ENCODE data around the gene LIG3. TPM values are rescaled to one million over a fixed set of nuclear protein-coding genes. Genes with fewer than 3 reads are reported as not detected.

Gene LIG3
- total RNA-seq, 2 experiments from 2014 or later: 54.4 to 56.5 TPM

GRCh38 chr17:35051579-35052240 is 71.4 kb downstream of the LIG3 start:
- Mint-ChIP-seq H3K4me3 (peak overlapping the region; percentile 70), H3K27me3 (no peaks in the 10 kb centered on the region), H3K9me3 (ENCODE audit: low read depth) (no peaks in the 10 kb centered on the region), H3K36me3 (peaks cover 23% of the 10 kb centered on the region), H3K27ac (peak overlapping the region; percentile 99), H3K4me1 (peaks cover 55% of the 10 kb centered on the region)
- CTCF ChIA-PET: interaction anchor here (0.6 to 1.6 kb wide), 4 partner anchors 12 to 55 kb away, joined by 3 to 4 read pairs (median 3); no protein-coding TSS in a partner anchor
- ATAC-seq (peak; percentile 25), DNase-seq (no peak)

DNA sequence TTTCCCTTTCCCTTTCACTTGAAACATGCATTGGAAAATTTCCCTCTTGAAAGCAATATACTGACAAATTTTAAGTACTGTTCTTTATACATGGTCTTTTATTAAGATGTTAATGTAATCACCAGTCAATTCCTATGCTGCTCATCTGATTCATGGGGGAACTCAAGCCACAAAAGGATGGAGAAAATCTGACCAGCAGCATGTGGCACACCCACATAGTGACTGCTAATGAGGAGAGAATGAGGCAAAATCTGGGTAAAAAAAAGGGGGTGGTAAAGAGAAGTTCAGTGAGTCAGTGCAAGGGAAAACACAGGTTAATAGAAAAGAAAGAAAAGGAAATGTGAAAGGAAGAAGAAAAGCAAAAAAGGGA is 71.9 kb downstream of the LIG3 start:
- peaks cover 50% of the 10 kb centered on the region for H3K4me1 Mint-ChIP-seq
- peak overlapping the region; percentile 70 for H3K4me3 Mint-ChIP-seq
- peaks cover 23% of the 10 kb centered on the region for H3K36me3 Mint-ChIP-seq
- no peak for DNase-seq
- no peak for ATAC-seq
- no peaks in the 10 kb centered on the region for H3K27me3 Mint-ChIP-seq
- CTCF ChIA-PET: interaction anchor here (1.6 to 2.3 kb wide), 3 partner anchors 12 to 37 kb away, joined by 4 to 6 read pairs (median 6); partner anchors contain the start of gene RFFL
- no peaks in the 10 kb centered on the region for H3K9me3 Mint-ChIP-seq (ENCODE audit: low read depth)
- peak overlapping the region; percentile 99 for H3K27ac Mint-ChIP-seq

- Mint-ChIP-seq H3K27me3 (no peaks in the 10 kb centered on the region), H3K4me1 (peaks cover 52% of the 10 kb centered on the region), H3K4me3 (no peak overlapping the region), H3K36me3 (peaks cover 28% of the 10 kb centered on the region), H3K27ac (no peak overlapping the region), H3K9me3 (ENCODE audit: low read depth) (no peaks in the 10 kb centered on the region)
- no peak for ATAC-seq
- DNase-seq: no peak
- CTCF ChIA-PET: interaction anchor here (1.8 to 3.2 kb wide), 3 partner anchors 11 to 37 kb away, joined by 6 to 9 read pairs (median 6); partner anchors contain the start of gene RFFL
Observed at GRCh38 chr17:35052780-35053179, 72.5 kb downstream of the LIG3 start.

DNA sequence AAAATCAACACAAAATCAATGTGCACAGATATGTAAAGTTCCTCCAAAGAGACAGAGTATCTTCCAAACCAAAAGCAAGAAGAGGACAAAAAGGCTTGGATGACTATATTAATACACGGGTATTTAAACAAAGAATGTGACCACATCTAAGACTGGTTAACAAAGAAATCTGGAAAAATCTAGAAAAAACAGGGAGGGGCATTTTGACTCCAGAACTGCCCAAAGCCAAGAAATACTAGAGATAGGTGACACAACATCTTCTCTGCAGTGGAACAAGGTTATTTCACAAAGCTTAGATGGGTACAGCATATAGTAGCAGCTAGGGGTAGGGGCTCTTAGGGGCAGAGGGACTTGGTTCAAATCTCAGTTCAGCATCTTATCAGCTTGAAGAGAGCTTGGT is 72.9 kb downstream of the LIG3 start:
- no peak for DNase-seq
- Mint-ChIP-seq H3K4me3 (no peak overlapping the region), H3K9me3 (ENCODE audit: low read depth) (no peaks in the 10 kb centered on the region), H3K27me3 (no peaks in the 10 kb centered on the region), H3K36me3 (peaks cover 32% of the 10 kb centered on the region), H3K27ac (peak overlapping the region; percentile 9), H3K4me1 (peaks cover 52% of the 10 kb centered on the region)
- ATAC-seq: no peak
- CTCF ChIA-PET: interaction anchor here (1.8 to 3.2 kb wide), 3 partner anchors 11 to 37 kb away, joined by 6 to 9 read pairs (median 6); partner anchors contain the start of gene RFFL

DNA sequence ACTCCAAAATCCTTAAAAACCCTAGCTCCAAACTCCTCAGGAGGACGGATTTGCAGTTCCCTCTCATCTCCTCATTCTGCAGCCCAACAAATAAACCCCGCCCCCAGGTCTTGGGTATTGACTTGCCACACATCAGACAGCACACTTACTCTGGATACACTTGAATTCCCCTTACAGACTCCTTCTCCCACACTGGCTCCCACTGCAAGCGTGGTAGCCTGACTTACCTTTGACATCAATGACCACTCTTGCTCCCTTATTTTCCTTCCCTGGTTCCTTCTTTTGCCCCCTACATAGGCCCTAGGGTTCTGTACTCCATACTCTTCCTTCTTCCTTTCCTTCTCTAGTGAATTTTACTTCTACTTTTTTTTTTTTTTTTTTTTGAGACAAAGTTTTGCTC is 75.7 kb downstream of the LIG3 start:
- ATAC-seq (no peak), DNase-seq (no peak)
- H3K4me1 Mint-ChIP-seq: peaks cover 38% of the 10 kb centered on the region
- no peaks in the 10 kb centered on the region for H3K27me3 Mint-ChIP-seq
- H3K4me3 Mint-ChIP-seq: no peak overlapping the region
- CTCF ChIA-PET: interaction anchor here (1.2 kb wide), 1 partner anchor 10 kb away, joined by 3 read pairs; no protein-coding TSS in a partner anchor
- no peak overlapping the region for H3K27ac Mint-ChIP-seq
- peaks cover 44% of the 10 kb centered on the region for H3K36me3 Mint-ChIP-seq
- H3K9me3 Mint-ChIP-seq (ENCODE audit: low read depth): peaks cover 4% of the 10 kb centered on the region

DNA sequence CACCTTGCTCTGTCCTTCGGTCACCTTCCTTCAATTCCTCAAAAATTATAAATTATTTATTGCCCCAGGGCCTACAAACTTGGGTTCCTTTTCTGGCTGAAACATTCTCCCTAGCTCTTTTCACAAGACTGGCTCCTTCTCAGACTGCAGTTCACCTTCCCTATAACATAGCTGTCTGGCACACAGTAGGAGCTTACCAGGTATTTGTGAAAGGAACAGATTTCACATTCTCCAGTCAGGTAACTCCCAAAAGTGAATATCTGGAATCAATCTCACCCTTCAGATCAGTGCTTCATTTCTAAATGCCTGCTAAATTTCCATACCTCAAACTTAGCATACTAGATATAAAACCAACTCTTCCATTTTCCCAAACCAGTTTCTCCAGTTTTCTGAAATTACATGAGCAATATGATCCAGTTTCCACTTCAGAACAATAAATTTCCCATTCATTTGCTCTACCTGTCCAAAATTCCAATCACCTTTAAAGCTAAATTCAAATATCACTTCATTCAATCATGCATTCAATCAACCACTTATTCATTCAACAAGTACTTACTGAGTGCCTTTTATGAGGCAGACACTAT is 77.1 kb downstream of the LIG3 start:
- ATAC-seq (no peak), DNase-seq (no peak)
- CTCF ChIA-PET: interaction anchor here (1.4 kb wide), 1 partner anchor 29 kb away, joined by 3 read pairs; no protein-coding TSS in a partner anchor
- Mint-ChIP-seq H3K27me3 (no peaks in the 10 kb centered on the region), H3K36me3 (peaks cover 52% of the 10 kb centered on the region), H3K4me1 (peaks cover 31% of the 10 kb centered on the region), H3K9me3 (ENCODE audit: low read depth) (peaks cover 4% of the 10 kb centered on the region), H3K4me3 (no peak overlapping the region), H3K27ac (no peak overlapping the region)

Other genes with a start within 250 kb of the LIG3 start
- gene CCT6B, start 19.1 kb upstream of the LIG3 start, total RNA-seq: 1 to 10 TPM; 1.9 to 2.4 TPM
- gene ZNF830, start 19.0 kb upstream of the LIG3 start, total RNA-seq: 10 to 100 TPM; 27.7 to 32.7 TPM
- gene RFFL, start 83.2 kb downstream of the LIG3 start, total RNA-seq: 10 to 100 TPM; 47.7 to 52.2 TPM
- 10 to 100 TPM; 34.0 to 43.0 TPM for gene RAD51D, start 139.3 kb downstream of the LIG3 start, total RNA-seq
- not detected for gene FNDC8, start 141.1 kb downstream of the LIG3 start, total RNA-seq
- 10 to 100 TPM; 23.0 to 30.5 TPM for gene NLE1, start 161.8 kb downstream of the LIG3 start, total RNA-seq
- under 1 TPM in 1 of 2 experiments, not detected in 1; 0.06 TPM for gene UNC45B, start 167.3 kb downstream of the LIG3 start, total RNA-seq
- gene SLC35G3, start 213.9 kb downstream of the LIG3 start, total RNA-seq: not detected